Lung (tissue), 12 donors: Measurements from ENCODE around the gene OLIG2. TPM values are rescaled to one million over a fixed set of nuclear protein-coding genes. Genes with fewer than 3 reads are reported as not detected.

ENCODE experiments used
- ATAC-seq: fragments of 200-7000 bp; cut with Tn5 transposase; one replicate; pipeline ENCODE4 v1.9.1; 2020; ENCODE audit warnings: moderate number of reproducible peaks; ENCODE audit not compliant: insufficient read depth, low FRiP score
- DNase-seq, 3 donors: peaks; one replicate each; pipeline ENCODE4 v3.0.0-alpha.2; 2013 to 2017
- H3K27ac ChIP-seq, 2 donors: one replicate each; pipeline ENCODE4 v1.5.1; 2013; ENCODE audit warnings: mild to moderate bottlenecking in 2 of 2, moderate library complexity in 2 of 2, control low read depth in 1 of 2, inconsistent platforms in 1 of 2, low read depth in 1 of 2, low read length in 1 of 2
- H3K27me3 ChIP-seq, 3 donors: one replicate each; pipeline ENCODE4 v1.5.1; 2013; ENCODE audit warnings: low read length in 2 of 3; ENCODE audit not compliant: control insufficient read depth in 3 of 3, insufficient read depth in 3 of 3
- H3K36me3 ChIP-seq, 4 donors: one replicate each; pipeline ENCODE4 v1.5.1; 2013; ENCODE audit warnings: low read length in 4 of 4, mild to moderate bottlenecking in 1 of 4, moderate library complexity in 1 of 4; ENCODE audit not compliant: control insufficient read depth in 4 of 4, insufficient read depth in 4 of 4
- H3K4me1 ChIP-seq, 5 donors: one replicate each; pipeline ENCODE4 v1.5.1; 2013; ENCODE audit warnings: low read length in 5 of 5, mild to moderate bottlenecking in 2 of 5, moderate library complexity in 1 of 5; ENCODE audit not compliant: control insufficient read depth in 5 of 5, insufficient read depth in 5 of 5
- H3K4me3 ChIP-seq: one replicate; pipeline ENCODE4 v1.5.1; 2013; ENCODE audit warnings: mild to moderate bottlenecking, control low read depth, moderate library complexity
- H3K9ac ChIP-seq, 2 donors: one replicate each; pipeline ENCODE4 v1.5.1; 2013; ENCODE audit warnings: low read length in 2 of 2, control low read depth in 1 of 2; ENCODE audit not compliant: insufficient read depth in 1 of 2
- H3K9me3 ChIP-seq, 4 donors: one replicate each; pipeline ENCODE4 v1.5.1; 2013; ENCODE audit warnings: low read length in 3 of 4, mild to moderate bottlenecking in 1 of 4, moderate library complexity in 1 of 4; ENCODE audit not compliant: control insufficient read depth in 4 of 4, insufficient read depth in 3 of 4
- CTCF ChIP-seq: IDR thresholded peaks from 2 replicates; pipeline ENCODE4 v1.5.1; 2012; ENCODE audit warnings: mild to moderate bottlenecking; ENCODE audit errors: control extremely low read depth, extremely low read depth
- WGBS, 2 donors: extraction: QIAGEN DNeasy Blood & Tissue Kit; methylation state at CpG; one replicate each; pipeline ENCODE4 v1.1.7; 2013; 5-methylcytosine and 5-hydroxymethylcytosine counted together
- polyA plus RNA-seq, 2 donors: library from polyadenylated mRNA; stranded (reverse); fragments of 200-250 nt; gene quantifications; one replicate each; pipeline ENCODE4 v1.2.1, GENCODE V29; 2013
- total RNA-seq, 2 donors: library from RNA; depleted of rRNA in 1 of 2; stranded (reverse); fragments of >200 nt in 1 of 2; gene quantifications; one replicate each; pipeline ENCODE4 v1.2.1, GENCODE V29; 2014 to 2021
- donor health status: control.
- donor health status: control.
- donor health status: Bipolar disorder and iron deficiency.
- donor health status: healthy.
- donor health status: DM: yes; HTN: yes; CAD: no.

OLIG2 gene
- total and polyA plus RNA-seq, 4 donors = 0.04 to 1.3 (median 0.63) TPM

GRCh38 chr21:33029975-33030461 is 4.3 kb downstream of the OLIG2 start:
- Histone ChIP-seq H3K9me3 (peaks cover 0 to 6% (median 0%) of the 10 kb centered on the region in 4 donors), H3K36me3 (no peaks in the 10 kb centered on the region), H3K27me3 (peaks cover 39 to 95% (median 77%) of the 10 kb centered on the region in 3 donors), H3K4me3 (no peak overlapping the region), H3K27ac (no peak overlapping the region), H3K4me1 (peaks cover 0 to 12% (median 0%) of the 10 kb centered on the region in 5 donors), H3K9ac (no peak overlapping the region)
- DNase-seq (no peak), ATAC-seq (no peak)
- no peak for TF ChIP-seq CTCF
- 37 to 56% methylated on average over 10 of the region's 10 CpGs for WGBS, 2 donors

- no peak overlapping the region for H3K9ac ChIP-seq
- TF ChIP-seq CTCF = no peak
- H3K4me3 ChIP-seq = no peak overlapping the region
- ATAC-seq = no peak
- DNase-seq = no peak
- peaks cover 0 to 12% (median 0%) of the 10 kb centered on the region in 5 donors for H3K4me1 ChIP-seq
- peaks cover 0 to 6% (median 0%) of the 10 kb centered on the region in 4 donors for H3K9me3 ChIP-seq
- H3K27ac ChIP-seq = no peak overlapping the region
- 39 to 51% methylated on average over 6 of the region's 6 CpGs for WGBS, 2 donors
- H3K27me3 ChIP-seq = peaks cover 35 to 95% (median 77%) of the 10 kb centered on the region in 3 donors
- H3K36me3 ChIP-seq = no peaks in the 10 kb centered on the region
Observed at GRCh38 chr21:33030633-33031032, 4.9 kb downstream of the OLIG2 start.

GRCh38 chr21:33031152-33031911 is 5.6 kb downstream of the OLIG2 start:
- H3K27me3 ChIP-seq = peaks cover 31 to 94% (median 73%) of the 10 kb centered on the region in 3 donors
- WGBS, 2 donors = 44 to 73% methylated on average over 10 of the region's 10 CpGs
- ATAC-seq (no peak), DNase-seq (no peak)
- no peak overlapping the region for H3K4me3 ChIP-seq
- no peak for TF ChIP-seq CTCF
- H3K36me3 ChIP-seq = no peaks in the 10 kb centered on the region
- peaks cover 0 to 6% (median 0%) of the 10 kb centered on the region in 4 donors for H3K9me3 ChIP-seq
- no peak overlapping the region for H3K9ac ChIP-seq
- no peak overlapping the region for H3K27ac ChIP-seq
- H3K4me1 ChIP-seq = peaks cover 0 to 12% (median 0%) of the 10 kb centered on the region in 5 donors
